CD4-positive, alpha-beta memory T cell (primary cell): ENCODE measurements around the gene IL27RA. TPM values are rescaled to one million over a fixed set of nuclear protein-coding genes. Genes with fewer than 3 reads are reported as not detected.
A peak's percentile ranks its signal among the peaks of the same experiment; 100 is the strongest.

Source experiments
- CTCF ChIA-PET: fragments of 350-600 bp; sonication (Branson Sonifier 250); formaldehyde crosslinking; loops from one replicate; lab custom pipeline; 2021; ENCODE audit warnings: inconsistent platforms; ENCODE audit not compliant: partially characterized antibody; lab: Charles Lee
- POLR2A ChIA-PET: fragments of 350-600 bp; sonication (Branson Sonifier 250); formaldehyde crosslinking; loops from one replicate; lab custom pipeline; 2021; ENCODE audit not compliant: partially characterized antibody; lab: Charles Lee
- DNase-seq, 5 donors: peaks; one replicate each; pipeline versions ENCODE4 v3.0.0 to v3.0.0-alpha.2; 2020 to 2022; ENCODE audit warnings: mixed read lengths in 1 of 5
- H3K27ac ChIP-seq: one replicate; pipeline ENCODE4 v1.7.0; 2013; ENCODE audit warnings: low read depth, low read length
- H3K27me3 ChIP-seq: 2 replicates; pipeline ENCODE4 v1.7.0; 2013; ENCODE audit warnings: mild to moderate bottlenecking, low read length, moderate library complexity; ENCODE audit not compliant: insufficient read depth
- H3K36me3 ChIP-seq: 2 replicates; pipeline ENCODE4 v1.7.0; 2013; ENCODE audit warnings: mild to moderate bottlenecking, low read length, moderate library complexity; ENCODE audit not compliant: insufficient read depth
- H3K4me1 ChIP-seq: 2 replicates; pipeline ENCODE4 v1.7.0; 2013; ENCODE audit warnings: mild to moderate bottlenecking, low read length, moderate library complexity; ENCODE audit not compliant: insufficient read depth
- H3K4me3 ChIP-seq, 2 donors: one replicate each; pipeline ENCODE4 v1.7.0; 2013; ENCODE audit warnings: low read length in 2 of 2, mild to moderate bottlenecking in 1 of 2
- H3K9me3 ChIP-seq, 2 donors: one replicate each; pipeline ENCODE4 v1.7.0; 2013; ENCODE audit warnings: low read length in 2 of 2, control low read depth in 1 of 2; ENCODE audit not compliant: control insufficient read depth in 1 of 2
- H3K27ac Mint-ChIP-seq, 7 donors: one replicate each; pipeline ENCODE4 v1.8.0; 2020 to 2021; ENCODE audit warnings: mixed read lengths in 7 of 7, mild to moderate bottlenecking in 6 of 7, inconsistent platforms in 3 of 7, moderate library complexity in 3 of 7
- H3K27me3 Mint-ChIP-seq, 2 donors: one replicate each; pipeline ENCODE4 v1.8.0; 2020 to 2021; ENCODE audit warnings: mixed read lengths in 2 of 2
- H3K36me3 Mint-ChIP-seq, 2 donors: one replicate each; pipeline ENCODE4 v1.8.0; 2020 to 2021; ENCODE audit warnings: mixed read lengths in 2 of 2, inconsistent platforms in 1 of 2, mild to moderate bottlenecking in 1 of 2
- H3K4me1 Mint-ChIP-seq, 4 donors: one replicate each; pipeline ENCODE4 v1.8.0; 2020 to 2021; ENCODE audit warnings: mixed read lengths in 4 of 4, mild to moderate bottlenecking in 1 of 4
- H3K4me3 Mint-ChIP-seq, 8 donors: one replicate each; pipeline ENCODE4 v1.8.0; 2020 to 2021; ENCODE audit warnings: mixed read lengths in 8 of 8, mild to moderate bottlenecking in 7 of 8, moderate library complexity in 6 of 8, inconsistent platforms in 3 of 8
- H3K9me3 Mint-ChIP-seq, 8 donors: one replicate each; pipeline ENCODE4 v1.8.0; 2020 to 2021; ENCODE audit warnings: mixed read lengths in 8 of 8, mild to moderate bottlenecking in 5 of 8, inconsistent platforms in 3 of 8, moderate library complexity in 1 of 8
- intact Hi-C: fragments of 100-400 bp; cut with micrococcal nuclease; formaldehyde crosslinking; loops from one replicate; pipeline ENCODE4 v1.15.1; 2023
- polyA plus RNA-seq, 2 donors: library from polyadenylated mRNA; unstranded; fragments of 300-500 nt; fragmentation: Illumina TruSeq; gene quantifications; one replicate each; pipeline ENCODE4 v1.2.3, GENCODE V29; 2021
- total RNA-seq, 2 experiments: library from RNA; stranded (reverse); gene quantifications; one replicate each; pipeline ENCODE4 v1.2.3, GENCODE V29; 2021

The IL27RA gene
- total and polyA plus RNA-seq, 4 experiments from 2014 or later = 74.3 to 104 (median 88.4) TPM

DNA sequence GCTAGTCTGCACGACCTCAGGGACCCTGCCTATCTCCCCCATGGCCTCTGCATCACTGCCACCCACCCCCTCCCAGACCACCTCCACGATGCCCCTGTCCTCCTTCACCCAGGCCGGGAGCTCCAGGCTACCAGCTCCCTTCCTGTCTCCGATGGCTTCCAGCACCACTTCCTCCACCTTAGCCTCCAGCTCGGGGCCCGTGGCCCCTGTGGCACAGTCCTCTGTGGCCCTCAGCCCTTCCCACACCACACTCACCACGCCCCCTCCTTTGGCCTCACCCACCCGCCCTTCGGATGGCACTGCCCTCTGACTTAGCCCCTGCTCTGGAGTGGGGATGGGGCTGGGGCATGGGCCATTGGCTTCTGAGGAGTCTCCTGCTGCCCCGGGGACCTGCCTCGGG, 23.2 kb downstream of the IL27RA start:
- H3K9me3 ChIP-seq = no peaks in the 10 kb centered on the region
- POLR2A ChIA-PET = interaction anchor here (0.6 to 0.8 kb wide), 2 partner anchors 55 to 173 kb away, joined by 3 to 6 read pairs; no protein-coding TSS in a partner anchor
- H3K36me3 ChIP-seq = peaks cover 25% of the 10 kb centered on the region
- intact Hi-C loops = no loop called here
- H3K27me3 Mint-ChIP-seq = peaks cover 9 to 15% of the 10 kb centered on the region in 2 donors
- H3K27ac ChIP-seq = no peak overlapping the region
- H3K9me3 Mint-ChIP-seq = peaks cover 0 to 9% (median 0%) of the 10 kb centered on the region in 8 donors
- CTCF ChIA-PET = interaction anchor here (0.7 to 1.3 kb wide), 3 partner anchors 11 to 19 kb away, joined by 3 to 5 read pairs (median 4); no protein-coding TSS in a partner anchor
- peaks cover 32 to 33% of the 10 kb centered on the region in 2 donors for H3K36me3 Mint-ChIP-seq
- peaks cover 9 to 25% (median 16%) of the 10 kb centered on the region in 4 donors for H3K4me1 Mint-ChIP-seq
- H3K4me3 ChIP-seq = no peak overlapping the region
- H3K4me3 Mint-ChIP-seq = peak overlapping the region in 1 of 8 donors; percentile 21
- no peak for DNase-seq
- H3K4me1 ChIP-seq = peaks cover 16% of the 10 kb centered on the region
- H3K27ac Mint-ChIP-seq = peak overlapping the region in 2 of 7 donors; percentile 47 to 74
- H3K27me3 ChIP-seq = peaks cover 15% of the 10 kb centered on the region

- no peak overlapping the region for H3K4me3 ChIP-seq
- peaks cover 23% of the 10 kb centered on the region for H3K36me3 ChIP-seq
- POLR2A ChIA-PET = interaction anchor here (0.6 kb wide), 1 partner anchor 9 kb away, joined by 4 read pairs; no protein-coding TSS in a partner anchor
- H3K27ac Mint-ChIP-seq = peak overlapping the region in 2 of 7 donors; percentile 19 to 50
- no peak for DNase-seq
- CTCF ChIA-PET = interaction anchor here (1.5 kb wide), 1 partner anchor 20 kb away, joined by 4 read pairs; no protein-coding TSS in a partner anchor
- intact Hi-C loops = no loop called here
- no peaks in the 10 kb centered on the region for H3K9me3 ChIP-seq
- H3K4me1 ChIP-seq = peaks cover 18% of the 10 kb centered on the region
- peaks cover 0 to 9% (median 0%) of the 10 kb centered on the region in 8 donors for H3K9me3 Mint-ChIP-seq
- H3K4me3 Mint-ChIP-seq = no peak overlapping the region
- peaks cover 26 to 28% of the 10 kb centered on the region in 2 donors for H3K36me3 Mint-ChIP-seq
- H3K27me3 ChIP-seq = peaks cover 17% of the 10 kb centered on the region
- peaks cover 9 to 28% (median 17%) of the 10 kb centered on the region in 4 donors for H3K4me1 Mint-ChIP-seq
- no peak overlapping the region for H3K27ac ChIP-seq
- H3K27me3 Mint-ChIP-seq = peaks cover 10 to 19% of the 10 kb centered on the region in 2 donors
These were observed 23.8 kb downstream of the IL27RA start for GRCh38 chr19:14055396-14055795.

DNA sequence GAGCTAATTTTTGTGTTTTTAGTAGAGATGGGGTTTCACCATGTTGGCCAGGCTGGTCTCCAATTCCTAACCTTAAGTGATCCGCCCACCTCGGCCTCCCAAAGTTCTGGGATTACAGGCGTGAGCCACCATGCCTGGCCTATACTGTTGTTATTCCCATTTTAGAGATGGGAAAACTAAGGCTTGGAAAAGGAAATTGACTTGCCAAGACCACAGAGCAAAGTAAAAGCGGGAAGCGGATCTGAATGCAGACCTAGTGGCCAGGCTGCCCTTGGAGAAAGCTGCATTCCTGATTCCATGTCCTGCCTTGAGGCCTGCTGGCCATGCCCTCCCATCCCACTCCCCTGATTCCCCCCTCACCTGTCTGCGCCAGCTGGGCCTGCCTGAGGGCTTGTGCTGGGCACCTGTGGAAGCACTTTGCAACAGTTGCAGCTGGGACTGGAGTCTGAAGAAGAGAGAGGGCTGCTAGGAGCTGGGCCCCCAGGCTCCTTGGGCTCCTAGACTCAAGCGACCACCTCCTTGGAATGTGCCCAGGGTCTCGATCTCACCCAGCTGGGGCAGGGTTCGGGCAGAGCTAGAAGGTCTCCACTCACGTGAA, 24.6 kb downstream of the IL27RA start:
- Mint-ChIP-seq H3K27me3 (peaks cover 11 to 22% of the 10 kb centered on the region in 2 donors), H3K36me3 (peaks cover 20 to 22% of the 10 kb centered on the region in 2 donors), H3K4me3 (peak overlapping the region in 3 of 8 donors; percentile 15 to 67 (median 26)), H3K4me1 (peaks cover 9 to 28% (median 17%) of the 10 kb centered on the region in 4 donors), H3K27ac (peak overlapping the region in 1 of 7 donors; percentile 48), H3K9me3 (peaks cover 0 to 9% (median 0%) of the 10 kb centered on the region in 8 donors)
- Histone ChIP-seq H3K27ac (no peak overlapping the region), H3K4me1 (peaks cover 18% of the 10 kb centered on the region), H3K9me3 (no peaks in the 10 kb centered on the region), H3K36me3 (peaks cover 15% of the 10 kb centered on the region), H3K27me3 (peaks cover 17% of the 10 kb centered on the region), H3K4me3 (no peak overlapping the region)
- intact Hi-C loops = no loop called here
- CTCF ChIA-PET = interaction anchor here (1.5 to 2.0 kb wide), 4 partner anchors 17 to 194 kb away, joined by 4 to 7 read pairs (median 6); partner anchors contain the start of gene IL27RA
- POLR2A ChIA-PET = interaction anchor here (0.6 to 3.3 kb wide), 4 partner anchors 9 to 174 kb away, joined by 4 to 10 read pairs (median 5); partner anchors contain the start of genes IL27RA and RFX1
- no peak for DNase-seq

- Histone ChIP-seq H3K36me3 (peaks cover 10% of the 10 kb centered on the region), H3K27me3 (peaks cover 17% of the 10 kb centered on the region), H3K4me1 (peaks cover 18% of the 10 kb centered on the region), H3K27ac (no peak overlapping the region), H3K9me3 (no peaks in the 10 kb centered on the region), H3K4me3 (no peak overlapping the region)
- no peak overlapping the region for H3K27ac Mint-ChIP-seq
- no peak for DNase-seq
- H3K27me3 Mint-ChIP-seq = peaks cover 13 to 22% of the 10 kb centered on the region in 2 donors
- CTCF ChIA-PET = interaction anchor here (1.0 to 2.7 kb wide), 8 partner anchors 11 to 195 kb away, joined by 3 to 10 read pairs (median 4); partner anchors contain the start of genes IL27RA and MISP3
- POLR2A ChIA-PET = interaction anchor here (0.8 to 3.3 kb wide), 10 partner anchors 8 to 175 kb away, joined by 3 to 10 read pairs (median 6); partner anchors contain the start of genes DCAF15, IL27RA, MISP3 and RFX1
- peak overlapping the region in 7 of 8 donors; percentile 54 to 79 (median 59) for H3K4me3 Mint-ChIP-seq
- H3K9me3 Mint-ChIP-seq = peaks cover 0 to 10% (median 0%) of the 10 kb centered on the region in 8 donors
- peaks cover 16% of the 10 kb centered on the region in 2 donors for H3K36me3 Mint-ChIP-seq
- H3K4me1 Mint-ChIP-seq = peaks cover 9 to 28% (median 17%) of the 10 kb centered on the region in 4 donors
- intact Hi-C loops = no loop called here
These were observed 25.3 kb downstream of the IL27RA start for GRCh38 chr19:14056741-14057356.

DNA sequence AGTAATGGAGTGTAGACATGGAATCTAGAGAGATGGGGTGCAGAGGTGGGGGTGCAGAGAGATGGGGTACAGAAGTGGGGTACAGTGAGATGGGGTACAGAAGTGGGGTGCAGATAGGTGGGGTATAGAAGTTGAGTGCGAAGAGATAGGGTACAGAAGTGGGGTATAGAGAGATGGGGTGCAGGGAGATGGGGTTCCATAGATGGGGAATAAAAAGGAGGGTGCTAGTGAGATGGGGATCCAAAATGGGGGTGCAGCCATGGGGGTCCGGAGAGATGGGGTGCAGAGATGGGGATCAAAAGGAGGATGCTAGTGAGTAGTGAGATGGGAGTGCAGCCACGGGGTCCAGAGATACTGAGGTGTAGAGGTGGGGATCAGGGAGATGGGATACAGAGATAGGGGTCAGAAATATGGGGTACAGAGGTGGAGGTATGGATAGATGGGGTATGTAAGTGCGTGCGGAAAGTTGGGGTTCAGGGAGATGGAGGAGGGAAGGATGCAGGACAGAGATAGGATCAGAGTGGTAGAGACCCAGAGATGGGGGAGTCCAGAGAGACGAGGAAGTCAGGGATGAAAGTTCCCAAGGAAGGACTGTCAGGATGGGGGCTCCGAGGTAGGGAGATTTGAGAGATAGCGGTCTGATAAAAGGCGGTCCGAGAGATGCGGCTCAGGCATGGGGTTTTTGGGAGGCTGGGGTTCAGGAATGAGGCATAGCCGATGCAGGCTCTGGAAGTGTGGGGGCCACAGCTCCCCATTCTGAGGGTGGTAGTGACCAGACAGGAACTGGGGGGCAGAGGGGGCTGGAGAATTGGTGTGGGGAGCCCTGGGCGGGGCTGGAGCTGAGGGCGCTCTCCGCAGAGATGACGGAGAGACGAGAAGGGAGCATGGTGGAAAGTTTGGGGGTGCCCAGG, 26.9 kb downstream of the IL27RA start:
- intact Hi-C loops = loop anchor here (2.0 kb wide), 1 partner anchor 14 kb away; the partner anchor contains the start of gene MISP3
- Mint-ChIP-seq H3K9me3 (peaks cover 0 to 4% (median 0%) of the 10 kb centered on the region in 8 donors), H3K4me1 (peaks cover 9 to 28% (median 17%) of the 10 kb centered on the region in 4 donors), H3K36me3 (peaks cover 6 to 7% of the 10 kb centered on the region in 2 donors), H3K27ac (peak overlapping the region in 2 of 7 donors; percentile 17 to 40), H3K4me3 (peak overlapping the region; percentile 61 to 84 (median 78)), H3K27me3 (peaks cover 13 to 22% of the 10 kb centered on the region in 2 donors)
- CTCF ChIA-PET = interaction anchor here (0.8 to 4.7 kb wide), 28 partner anchors 9 to 289 kb away, joined by 3 to 65 read pairs (median 5); partner anchors contain the start of genes ASF1B, CC2D1A, IL27RA and MISP3
- DNase-seq = no peak
- H3K27ac ChIP-seq = no peak overlapping the region
- H3K9me3 ChIP-seq = no peaks in the 10 kb centered on the region
- H3K4me3 ChIP-seq = no peak overlapping the region
- peaks cover 18% of the 10 kb centered on the region for H3K4me1 ChIP-seq
- POLR2A ChIA-PET = interaction anchor here (1.0 to 3.3 kb wide), 9 partner anchors 10 to 207 kb away, joined by 3 to 10 read pairs (median 5); partner anchors contain the start of genes DCAF15, IL27RA, PRKACA and RFX1
- no peaks in the 10 kb centered on the region for H3K36me3 ChIP-seq
- H3K27me3 ChIP-seq = peaks cover 17% of the 10 kb centered on the region

DNA sequence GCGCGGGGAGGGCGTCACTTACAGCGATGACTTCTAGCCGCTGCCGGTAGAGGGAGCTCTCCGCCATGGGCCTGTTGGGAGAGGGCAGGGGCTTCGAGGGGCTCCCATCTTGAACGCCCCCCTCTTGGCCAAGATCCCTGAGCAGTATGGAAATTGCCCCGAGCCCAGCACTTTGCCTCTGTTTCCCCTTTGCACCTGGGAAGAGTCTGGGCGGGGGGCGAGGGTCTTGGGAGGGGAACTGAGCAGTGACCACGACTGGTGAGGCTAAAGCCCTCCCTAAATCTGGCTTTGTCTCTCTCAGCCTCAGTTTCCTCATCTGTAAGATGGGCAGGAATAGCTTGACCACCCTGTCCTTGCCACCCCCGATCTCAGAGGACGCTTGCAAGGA, 27.5 kb downstream of the IL27RA start:
- ChIA-PET CTCF (interaction anchor here (0.7 to 4.7 kb wide), 28 partner anchors 9 to 310 kb away, joined by 3 to 65 read pairs (median 5); partner anchors contain the start of genes ASF1B, CC2D1A, MISP3 and PODNL1), POLR2A (interaction anchor here (1.0 to 3.3 kb wide), 7 partner anchors 13 to 208 kb away, joined by 3 to 10 read pairs (median 4); partner anchors contain the start of genes IL27RA, PRKACA and RFX1)
- Histone ChIP-seq H3K27me3 (peaks cover 17% of the 10 kb centered on the region), H3K9me3 (no peaks in the 10 kb centered on the region), H3K4me1 (peaks cover 18% of the 10 kb centered on the region), H3K4me3 (no peak overlapping the region), H3K27ac (no peak overlapping the region), H3K36me3 (no peaks in the 10 kb centered on the region)
- intact Hi-C loops = loop anchor here (2.0 kb wide), 1 partner anchor 14 kb away; the partner anchor contains the start of gene MISP3
- H3K27me3 Mint-ChIP-seq = peaks cover 13 to 22% of the 10 kb centered on the region in 2 donors
- peak overlapping the region in 7 of 8 donors; percentile 42 to 84 (median 61) for H3K4me3 Mint-ChIP-seq
- peaks cover 9 to 28% (median 16%) of the 10 kb centered on the region in 4 donors for H3K4me1 Mint-ChIP-seq
- H3K9me3 Mint-ChIP-seq = peaks cover 0 to 4% (median 0%) of the 10 kb centered on the region in 8 donors
- peak overlapping the region in 1 of 7 donors; percentile 40 for H3K27ac Mint-ChIP-seq
- DNase-seq = peak in 4 of 5 donors; percentile 20 to 43 (median 42)
- peaks cover 2 to 4% of the 10 kb centered on the region in 2 donors for H3K36me3 Mint-ChIP-seq
